HCT116 (cell line): ENCODE data around the gene BECN2.

ENCODE experiments used
- EZH2 ChIP-seq: fragments of 200-600 bp; sonication (generic); IDR thresholded peaks from 2 replicates; pipeline ENCODE4 v1.6.1; 2017; ENCODE audit warnings: antibody characterized with exemption, mixed run types
- POLR2A ChIP-seq: IDR thresholded peaks from 2 replicates; pipeline ENCODE4 v1.7.0; 2011; ENCODE audit warnings: borderline replicate concordance; ENCODE audit not compliant: insufficient read depth, insufficient read length; ENCODE audit errors: extremely low read depth
- POLR2AphosphoS5 ChIP-seq: IDR thresholded peaks from 2 replicates; pipeline ENCODE4 v1.6.1; 2011; ENCODE audit warnings: mild to moderate bottlenecking, low read depth, low read length, moderate library complexity
- SRF ChIP-seq: IDR thresholded peaks from 2 replicates; pipeline ENCODE4 v1.6.1; 2012; ENCODE audit warnings: low read depth
- ZNF274 ChIP-seq: fragments of 200-500 bp; sonication (Bioruptor generic); IDR thresholded peaks from 2 replicates; pipeline ENCODE4 v1.6.1; 2014; ENCODE audit warnings: mild to moderate bottlenecking, low read depth, low read length, inconsistent platforms
- TF ChIP-seq, protein P1 (sequence below): IDR thresholded peaks from 2 replicates; pipeline ENCODE4 v1.6.1; 2012

DNA sequence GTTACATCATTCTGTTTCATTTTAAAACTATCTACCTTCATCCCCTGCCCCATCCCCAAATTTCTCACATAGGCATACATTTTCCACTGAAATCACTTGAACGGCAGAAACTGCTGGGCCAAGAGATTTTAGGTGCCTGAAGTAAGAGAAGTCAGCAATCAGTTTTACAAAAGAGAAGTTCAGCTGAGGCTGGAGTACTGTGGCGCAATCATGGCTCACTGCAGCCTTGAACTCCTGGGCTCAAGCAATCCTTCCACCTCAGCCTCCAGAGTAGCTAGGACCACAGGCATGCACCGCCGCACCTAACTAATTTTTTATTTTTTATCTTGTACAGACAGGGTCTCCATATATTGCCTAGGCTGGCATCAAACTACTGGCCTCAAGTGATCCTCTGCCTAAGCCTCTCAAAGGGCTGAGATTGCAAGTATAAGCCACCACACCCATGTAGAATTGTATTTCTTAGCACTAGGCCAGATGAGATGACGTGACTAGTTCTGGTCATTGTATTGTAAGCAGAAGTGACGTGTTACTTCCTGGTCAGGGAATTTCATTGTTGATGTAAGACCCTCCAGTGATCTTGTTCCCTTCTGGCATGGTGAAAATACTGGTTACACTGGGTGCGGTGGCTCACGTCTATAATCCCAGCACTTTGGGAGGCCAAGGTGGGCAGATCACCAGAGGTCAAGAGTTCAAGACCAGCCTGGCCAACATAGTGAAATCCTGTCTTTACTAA is 7.1 kb downstream of the BECN2 start:
- TF ChIP-seq POLR2AphosphoS5 (no peak), POLR2A (no peak), EZH2 (no peak), SRF (no peak), ZNF274 (no peak)
- TF ChIP-seq, protein P1, sequence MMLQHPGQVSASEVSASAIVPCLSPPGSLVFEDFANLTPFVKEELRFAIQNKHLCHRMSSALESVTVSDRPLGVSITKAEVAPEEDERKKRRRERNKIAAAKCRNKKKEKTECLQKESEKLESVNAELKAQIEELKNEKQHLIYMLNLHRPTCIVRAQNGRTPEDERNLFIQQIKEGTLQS = no peak
